GM12878 (cell line): ENCODE data around the gene EMID1. TPM values are rescaled to one million over a fixed set of nuclear protein-coding genes. Genes with fewer than 3 reads are reported as not detected.

Experiments
- ATAC-seq: fragments of 200-7000 bp; cut with Tn5 transposase; 3 replicates; pipeline ENCODE4 v1.9.1; 2020; ENCODE audit warnings: mild to moderate bottlenecking, moderate library complexity
- BruUV-seq: library from RNA; stranded (reverse); fragments of 400-500 nt; replicated peaks from 2 replicates; lab custom pipeline; 2021; lab: Mats Ljungman, UMichigan
- CTCF ChIA-PET: fragments of 300-600 bp; sonication (Branson Sonifier 250); formaldehyde crosslinking; extraction: SDS; loops from one replicate; lab custom pipeline; 2021; ENCODE audit warnings: inconsistent platforms; lab: Yijun Ruan, JAX
- POLR2A ChIA-PET: fragments of 350-600 bp; formaldehyde crosslinking; extraction: SDS; loops from one replicate; lab custom pipeline; 2021; ENCODE audit warnings: inconsistent platforms; lab: Charles Lee
- RAD21 ChIA-PET: fragments of 300-600 bp; sonication (Branson Sonifier 250); formaldehyde crosslinking; loops from one replicate; lab custom pipeline; 2023; ENCODE audit warnings: antibody characterized with exemption; ENCODE audit not compliant: unreplicated experiment; lab: Charles Lee
- SMC1A ChIA-PET: fragments of 300-600 bp; sonication (Branson Sonifier 250); formaldehyde crosslinking; loops from one replicate; lab custom pipeline; 2023; ENCODE audit not compliant: unreplicated experiment, uncharacterized antibody; lab: Charles Lee
- DNase-seq: peaks from one replicate; pipeline ENCODE4 v3.0.0-alpha.2; 2011; ENCODE audit warnings: low read depth, low spot score
- FAIRE-seq: peaks from 3 replicates; lab custom pipeline; 2011; peaks lifted over from hg19 to GRCh38; lab: Jason Lieb, UNC
- H2AFZ ChIP-seq: 2 replicates; pipeline ENCODE4 v1.6.0; 2011; ENCODE audit warnings: low read depth, low read length, control low read depth; ENCODE audit not compliant: control insufficient read depth
- H3K27ac ChIP-seq: 2 replicates; pipeline ENCODE4 v1.5.1; 2011; ENCODE audit warnings: control low read depth; ENCODE audit not compliant: control insufficient read depth, insufficient read depth
- H3K27me3 ChIP-seq, 2 experiments: replicated peaks in 1 of 2; 2 replicates each; pipeline versions ENCODE4 v1.6.0 to v1.6.1; 2011; ENCODE audit warnings: low read length in 1 of 2; ENCODE audit not compliant: control insufficient read depth in 2 of 2, insufficient read depth in 2 of 2
- H3K36me3 ChIP-seq, 2 experiments: 2 replicates each; pipeline ENCODE4 v1.5.1; 2011; ENCODE audit warnings: low read length in 1 of 2; ENCODE audit not compliant: control insufficient read depth in 2 of 2, insufficient read depth in 2 of 2
- H3K4me1 ChIP-seq: 2 replicates; pipeline ENCODE4 v1.6.1; 2011; ENCODE audit warnings: mild to moderate bottlenecking, low read length, moderate library complexity, mixed read lengths; ENCODE audit not compliant: control insufficient read depth, insufficient read depth
- H3K4me2 ChIP-seq: 2 replicates; pipeline ENCODE4 v1.6.0; 2011; ENCODE audit warnings: control low read depth; ENCODE audit not compliant: control insufficient read depth, insufficient read depth
- H3K4me3 ChIP-seq: fragments of 200-600 bp; sonication (generic); 2 replicates; pipeline ENCODE4 v1.5.1; 2016
- H3K79me2 ChIP-seq: 2 replicates; pipeline ENCODE4 v1.6.0; 2011; ENCODE audit warnings: low read length; ENCODE audit not compliant: control insufficient read depth, insufficient read depth
- H3K9ac ChIP-seq: 2 replicates; pipeline ENCODE4 v1.8.0; 2011; ENCODE audit warnings: low read length, control low read depth, mixed read lengths; ENCODE audit not compliant: control insufficient read depth, insufficient read depth
- H3K9me3 ChIP-seq: replicated peaks from 3 replicates; pipeline ENCODE4 v1.5.1; 2011; ENCODE audit warnings: mild to moderate bottlenecking, low read length; ENCODE audit not compliant: control insufficient read depth, insufficient read depth
- H4K20me1 ChIP-seq: 2 replicates; pipeline ENCODE4 v1.6.0; 2011; ENCODE audit not compliant: control insufficient read depth, insufficient read depth
- BMI1 ChIP-seq: fragments of 450-650 bp; IDR thresholded peaks from 2 replicates; pipeline ENCODE4 v1.6.1; 2016; ENCODE audit warnings: mild to moderate bottlenecking, moderate library complexity, borderline replicate concordance
- CHD2 ChIP-seq: IDR thresholded peaks from 2 replicates; pipeline ENCODE4 v1.6.1; 2011; ENCODE audit warnings: low read depth, low read length, improper control_type of control experiment, borderline replicate concordance
- CREB1 ChIP-seq: IDR thresholded peaks from 2 replicates; pipeline ENCODE4 v1.6.1; 2012; ENCODE audit warnings: low read depth, mild to moderate bottlenecking, inconsistent platforms
- FOXK2 ChIP-seq: fragments of 450-650 bp; IDR thresholded peaks from 2 replicates; pipeline ENCODE4 v1.6.1; 2017; ENCODE audit warnings: mild to moderate bottlenecking, moderate library complexity
- FOXM1 ChIP-seq: IDR thresholded peaks from 2 replicates; pipeline ENCODE4 v1.6.1; 2012; ENCODE audit warnings: low read depth, mild to moderate bottlenecking, inconsistent platforms, low read length, moderate library complexity
- GABPA ChIP-seq: IDR thresholded peaks from 2 replicates; pipeline ENCODE4 v1.6.1; 2014; ENCODE audit warnings: antibody characterized with exemption, low read depth, mild to moderate bottlenecking, inconsistent platforms
- HDGF ChIP-seq: fragments of 450-650 bp; IDR thresholded peaks from 2 replicates; pipeline ENCODE4 v1.6.1; 2016; ENCODE audit warnings: antibody characterized with exemption
- MYC ChIP-seq: IDR thresholded peaks from 2 replicates; pipeline ENCODE4 v1.6.1; 2011; ENCODE audit warnings: mild to moderate bottlenecking, low read length, moderate library complexity, inconsistent platforms; ENCODE audit not compliant: insufficient read depth, insufficient replicate concordance, insufficient read length, severe bottlenecking
- SPI1 ChIP-seq: IDR thresholded peaks from 2 replicates; pipeline ENCODE4 v1.6.1; 2011; ENCODE audit warnings: low read depth, mild to moderate bottlenecking, low read length, moderate library complexity, borderline replicate concordance; ENCODE audit not compliant: insufficient read depth
- ZBTB4 ChIP-seq: fragments of 450-650 bp; formaldehyde crosslinking; IDR thresholded peaks from 2 replicates; pipeline ENCODE4 v1.4.0; 2022; ENCODE audit warnings: mild to moderate bottlenecking, moderate library complexity
- WGBS: methylation state at CpG from one replicate; pipeline ENCODE4 v1.1.6; 2016; ENCODE audit warnings: low lambda C conversion rate; ENCODE audit not compliant: insufficient replicate concordance, insufficient coverage; ENCODE audit errors: missing lambda C conversion rate; 5-methylcytosine and 5-hydroxymethylcytosine counted together
- in situ Hi-C: fragments of 300-500 bp; cut with MboI; formaldehyde crosslinking; loops from 9 replicates; pipeline ENCODE4 v1.14.3; 2018; ENCODE audit warnings: mixed read lengths
- intact Hi-C: fragments of 100-400 bp; cut with micrococcal nuclease; formaldehyde crosslinking; loops from one replicate; pipeline ENCODE4 v1.14.2; 2022; ENCODE audit not compliant: unreplicated experiment
- polyA plus RNA-seq, 11 experiments: library from polyadenylated mRNA; depleted of rRNA in 4 of 11; unstranded in 6 of 11; stranded (reverse) in 5 of 11; fragments of >200 nt; fragmentation: Nextera tagmentation in 4 of 11; fragmentation: Illumina TruSeq in 1 of 11; extraction: Ambion mirVana in 4 of 11; extraction: Trizol in 1 of 11; gene quantifications; 1 replicate in 1 of 11; 2 replicates in 10 of 11; pipeline versions ENCODE4 v1.2.1 to v1.2.3, GENCODE V29; 2011 to 2016; ENCODE audit warnings: inconsistent platforms in 2 of 11, missing spikeins in 2 of 11, low read depth in 1 of 11
- total RNA-seq, 4 experiments: library from RNA; depleted of rRNA in 3 of 4; stranded (reverse); fragments of >200 nt in 3 of 4; fragmentation: Illumina TruSeq in 1 of 4; extraction: Trizol in 1 of 4; gene quantifications; 2 replicates each; pipeline versions ENCODE4 v1.2.1 to v1.2.3, GENCODE V29; 2013 to 2021
- TF ChIP-seq, protein P1 (sequence below): fragments of 450-650 bp; IDR thresholded peaks from 2 replicates; pipeline ENCODE4 v1.6.1; 2017; ENCODE audit warnings: mild to moderate bottlenecking, low read depth, inconsistent platforms; ENCODE audit not compliant: poor library complexity, severe bottlenecking
- TF ChIP-seq, protein P2 (sequence below): fragments of 450-650 bp; IDR thresholded peaks from 2 replicates; pipeline ENCODE4 v1.6.1; 2018; ENCODE audit warnings: mild to moderate bottlenecking, low read depth, moderate library complexity; ENCODE audit not compliant: partially characterized antibody

EMID1 gene
- total and polyA plus RNA-seq, 10 of the 15 experiments (the other 5 are each of a cell fraction or from before 2014, with no cell fraction given), result 1.2 to 60.3 (median 12.0) TPM

GRCh38 chr22:29255064-29255621 lies 49.4 kb downstream of the EMID1 start:
- no peak overlapping the region for H3K4me2 ChIP-seq
- RAD21 ChIA-PET, result no interaction called here
- TF ChIP-seq, protein P1, sequence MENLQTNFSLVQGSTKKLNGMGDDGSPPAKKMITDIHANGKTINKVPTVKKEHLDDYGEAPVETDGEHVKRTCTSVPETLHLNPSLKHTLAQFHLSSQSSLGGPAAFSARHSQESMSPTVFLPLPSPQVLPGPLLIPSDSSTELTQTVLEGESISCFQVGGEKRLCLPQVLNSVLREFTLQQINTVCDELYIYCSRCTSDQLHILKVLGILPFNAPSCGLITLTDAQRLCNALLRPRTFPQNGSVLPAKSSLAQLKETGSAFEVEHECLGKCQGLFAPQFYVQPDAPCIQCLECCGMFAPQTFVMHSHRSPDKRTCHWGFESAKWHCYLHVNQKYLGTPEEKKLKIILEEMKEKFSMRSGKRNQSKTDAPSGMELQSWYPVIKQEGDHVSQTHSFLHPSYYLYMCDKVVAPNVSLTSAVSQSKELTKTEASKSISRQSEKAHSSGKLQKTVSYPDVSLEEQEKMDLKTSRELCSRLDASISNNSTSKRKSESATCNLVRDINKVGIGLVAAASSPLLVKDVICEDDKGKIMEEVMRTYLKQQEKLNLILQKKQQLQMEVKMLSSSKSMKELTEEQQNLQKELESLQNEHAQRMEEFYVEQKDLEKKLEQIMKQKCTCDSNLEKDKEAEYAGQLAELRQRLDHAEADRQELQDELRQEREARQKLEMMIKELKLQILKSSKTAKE, result no peak
- TF ChIP-seq FOXM1 (no peak), CHD2 (no peak), FOXK2 (no peak), GABPA (no peak), BMI1 (no peak), SPI1 (no peak), HDGF (no peak), ZBTB4 (CRISPR knock-in tag) (no peak), CREB1 (no peak), MYC (no peak)
- TF ChIP-seq, protein P2, sequence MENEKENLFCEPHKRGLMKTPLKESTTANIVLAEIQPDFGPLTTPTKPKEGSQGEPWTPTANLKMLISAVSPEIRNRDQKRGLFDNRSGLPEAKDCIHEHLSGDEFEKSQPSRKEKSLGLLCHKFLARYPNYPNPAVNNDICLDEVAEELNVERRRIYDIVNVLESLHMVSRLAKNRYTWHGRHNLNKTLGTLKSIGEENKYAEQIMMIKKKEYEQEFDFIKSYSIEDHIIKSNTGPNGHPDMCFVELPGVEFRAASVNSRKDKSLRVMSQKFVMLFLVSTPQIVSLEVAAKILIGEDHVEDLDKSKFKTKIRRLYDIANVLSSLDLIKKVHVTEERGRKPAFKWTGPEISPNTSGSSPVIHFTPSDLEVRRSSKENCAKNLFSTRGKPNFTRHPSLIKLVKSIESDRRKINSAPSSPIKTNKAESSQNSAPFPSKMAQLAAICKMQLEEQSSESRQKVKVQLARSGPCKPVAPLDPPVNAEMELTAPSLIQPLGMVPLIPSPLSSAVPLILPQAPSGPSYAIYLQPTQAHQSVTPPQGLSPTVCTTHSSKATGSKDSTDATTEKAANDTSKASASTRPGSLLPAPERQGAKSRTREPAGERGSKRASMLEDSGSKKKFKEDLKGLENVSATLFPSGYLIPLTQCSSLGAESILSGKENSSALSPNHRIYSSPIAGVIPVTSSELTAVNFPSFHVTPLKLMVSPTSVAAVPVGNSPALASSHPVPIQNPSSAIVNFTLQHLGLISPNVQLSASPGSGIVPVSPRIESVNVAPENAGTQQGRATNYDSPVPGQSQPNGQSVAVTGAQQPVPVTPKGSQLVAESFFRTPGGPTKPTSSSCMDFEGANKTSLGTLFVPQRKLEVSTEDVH, result no peak
- TF ChIP-seq, all 136 proteins: peak for 0
- Histone ChIP-seq H3K27ac (no peak overlapping the region), H4K20me1 (no peaks in the 10 kb centered on the region), H3K27me3 (no peaks in the 10 kb centered on the region), H2AFZ (no peak overlapping the region), H3K4me3 (no peak overlapping the region), H3K9me3 (no peaks in the 10 kb centered on the region), H3K4me1 (no peaks in the 10 kb centered on the region), H3K9ac (no peak overlapping the region), H3K79me2 (no peaks in the 10 kb centered on the region), H3K36me3 (no peaks in the 10 kb centered on the region)
- POLR2A ChIA-PET, result no interaction called here
- DNase-seq (no peak), ATAC-seq (no peak), FAIRE-seq (no peak)
- no TSS peak for BruUV-seq
- CTCF ChIA-PET, result interaction anchor here (0.8 to 1.5 kb wide), 2 partner anchors 9 to 10 kb away, joined by 3 to 4 read pairs; no protein-coding TSS in a partner anchor
- intact Hi-C loops (no loop called here), in situ Hi-C loops (no loop called here)
- 82% methylated on average over 11 of the region's 11 CpGs for WGBS
- SMC1A ChIA-PET, result no interaction called here
